SK-MEL-5 (cell line): Measurements from ENCODE around the gene LGI2. TPM values are rescaled to one million over a fixed set of nuclear protein-coding genes. Genes with fewer than 3 reads are reported as not detected.
"Not testable (repeated sequence)": the region's sequence is repeated elsewhere in the genome, so short reads cannot be mapped to it uniquely, and the experiment has no call there.

Experiments
- DNase-seq: peaks from one replicate; pipeline ENCODE4 v3.0.0-alpha.2; 2016; ENCODE audit warnings: low read depth, low spot score
- in situ Hi-C: cut with HindIII; loops from 2 replicates; pipeline ENCODE4 v1.10.0; 2016; ENCODE audit warnings: low sequenced_read_pairs, high pct_unique_total_duplicates, low pct_unique_long_range_greater_than_20kb
- polyA plus RNA-seq, 2 experiments: library from polyadenylated mRNA; depleted of rRNA; stranded (reverse); fragments of >200 nt; gene quantifications; 2 replicates each; pipeline ENCODE4 v1.2.3, GENCODE V29; 2015
- total RNA-seq: library from RNA; depleted of rRNA; stranded (reverse); fragments of >200 nt; shearing (Covaris generic); gene quantifications from 2 replicates; pipeline ENCODE4 v1.2.3, GENCODE V29; 2014; rRNA removed

The LGI2 gene, protein sequence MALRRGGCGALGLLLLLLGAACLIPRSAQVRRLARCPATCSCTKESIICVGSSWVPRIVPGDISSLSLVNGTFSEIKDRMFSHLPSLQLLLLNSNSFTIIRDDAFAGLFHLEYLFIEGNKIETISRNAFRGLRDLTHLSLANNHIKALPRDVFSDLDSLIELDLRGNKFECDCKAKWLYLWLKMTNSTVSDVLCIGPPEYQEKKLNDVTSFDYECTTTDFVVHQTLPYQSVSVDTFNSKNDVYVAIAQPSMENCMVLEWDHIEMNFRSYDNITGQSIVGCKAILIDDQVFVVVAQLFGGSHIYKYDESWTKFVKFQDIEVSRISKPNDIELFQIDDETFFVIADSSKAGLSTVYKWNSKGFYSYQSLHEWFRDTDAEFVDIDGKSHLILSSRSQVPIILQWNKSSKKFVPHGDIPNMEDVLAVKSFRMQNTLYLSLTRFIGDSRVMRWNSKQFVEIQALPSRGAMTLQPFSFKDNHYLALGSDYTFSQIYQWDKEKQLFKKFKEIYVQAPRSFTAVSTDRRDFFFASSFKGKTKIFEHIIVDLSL
- total RNA-seq: 0.03 and 0.05 TPM in 2 replicates
- 0.21 and 1.2 TPM in 2 replicates for polyA plus RNA-seq (2015; cell fraction: cytosol; rRNA removed)
- 0.90 TPM in 1 of 2 replicates, not detected in the other for polyA plus RNA-seq (2015; cell fraction: nucleus; rRNA removed)

DNA sequence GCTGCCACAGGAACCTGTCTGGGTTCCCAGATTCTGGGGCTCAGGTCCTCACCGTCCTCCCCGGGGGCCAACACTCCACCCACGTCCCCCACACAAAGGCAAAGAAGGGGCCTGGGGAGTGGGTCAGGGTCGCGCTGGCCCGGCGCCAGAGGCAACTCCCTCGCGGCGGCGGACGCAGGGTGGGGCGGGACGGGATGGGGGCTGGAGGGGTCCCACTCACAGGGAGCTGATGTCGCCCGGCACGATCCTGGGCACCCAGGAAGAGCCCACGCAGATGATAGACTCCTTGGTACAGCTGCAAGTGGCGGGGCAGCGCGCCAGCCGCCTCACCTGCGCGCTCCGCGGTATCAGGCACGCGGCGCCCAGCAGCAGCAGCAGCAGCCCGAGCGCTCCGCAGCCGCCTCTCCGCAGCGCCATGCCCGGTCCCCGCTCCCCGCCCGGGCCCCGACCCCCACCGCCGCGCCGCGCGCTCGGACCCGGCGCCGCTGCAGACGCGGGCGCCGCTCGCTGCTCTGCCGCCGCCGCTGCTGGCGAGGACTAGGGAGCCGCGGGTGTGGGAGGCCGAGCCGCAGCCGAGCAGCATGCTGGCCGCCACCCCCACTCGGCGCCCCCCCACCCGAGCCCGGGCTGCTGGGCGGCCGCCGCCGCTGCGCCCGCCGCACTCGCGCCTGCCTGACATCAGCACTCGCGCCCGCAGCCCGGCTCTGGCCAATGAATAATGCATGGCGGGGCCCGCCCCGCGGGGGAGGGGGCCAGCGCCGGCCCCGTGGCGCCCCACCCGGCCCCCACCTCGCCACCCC is at the start of gene LGI2:
LGI2 (minus strand) TSS at position 670 of the 800 bp plus-strand sequence; CDS start at position 417, 253 bp downstream.
- no peak for DNase-seq
- in situ Hi-C loops: no loop called here

DNA sequence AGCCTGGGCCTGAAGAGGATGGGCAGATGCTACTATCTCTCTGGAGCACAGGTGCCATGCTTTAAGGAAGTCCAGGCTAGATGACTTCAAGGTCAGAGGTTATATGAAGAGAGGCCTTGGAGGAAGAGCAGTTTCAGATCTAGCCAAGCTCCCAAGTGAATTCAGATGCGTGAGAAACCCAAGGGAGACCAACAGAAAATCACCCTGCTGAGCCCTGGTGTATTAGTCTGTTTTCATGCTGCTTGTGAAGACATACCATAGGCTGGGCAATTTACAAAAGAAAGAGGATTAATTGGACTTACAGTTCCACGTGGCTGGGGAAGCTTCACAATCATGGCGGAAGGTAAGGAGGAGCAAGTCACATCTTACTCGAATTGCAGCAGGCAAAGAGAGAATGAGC is 47.8 kb upstream of the LGI2 start:
- DNase-seq: no peak
- in situ Hi-C loops: no loop called here

DNA sequence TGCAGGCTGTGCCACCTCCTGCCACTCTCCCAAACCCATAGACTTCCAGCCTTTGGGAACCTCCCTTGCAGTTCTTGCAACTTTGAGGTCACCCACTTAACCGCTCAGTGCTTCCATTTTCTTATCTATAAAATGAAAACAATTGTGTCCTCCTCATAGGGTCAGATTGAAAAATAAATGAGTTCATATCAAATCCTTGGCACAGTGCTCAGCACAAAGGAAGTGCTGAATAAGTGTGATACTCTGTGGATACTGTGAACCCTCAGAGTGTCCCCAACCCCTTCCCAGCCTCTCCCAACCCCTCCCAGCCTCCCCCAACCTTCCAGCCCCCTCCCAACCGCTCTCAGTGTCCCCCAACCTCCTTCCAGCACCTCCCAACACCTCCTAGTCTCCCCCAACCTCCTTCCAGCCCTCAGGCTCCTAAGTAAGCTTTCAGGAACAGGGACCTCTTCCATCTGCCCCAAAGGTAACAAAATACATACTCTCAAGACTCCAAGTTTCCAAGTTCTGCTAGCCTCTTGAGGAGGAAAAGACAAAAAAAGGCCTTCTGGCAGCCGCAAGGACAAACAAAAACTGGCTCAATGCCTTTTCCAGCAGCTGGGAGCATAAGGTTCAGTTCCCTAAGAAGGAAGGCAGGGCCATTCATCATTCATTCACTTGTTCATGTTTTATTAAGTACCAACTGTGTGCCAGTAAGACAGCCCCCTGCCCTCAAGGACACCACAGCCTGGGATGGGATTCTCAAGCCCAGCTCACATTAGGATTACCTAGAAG is 46.1 kb upstream of the LGI2 start:
- in situ Hi-C loops: no loop called here
- DNase-seq: no peak

DNA sequence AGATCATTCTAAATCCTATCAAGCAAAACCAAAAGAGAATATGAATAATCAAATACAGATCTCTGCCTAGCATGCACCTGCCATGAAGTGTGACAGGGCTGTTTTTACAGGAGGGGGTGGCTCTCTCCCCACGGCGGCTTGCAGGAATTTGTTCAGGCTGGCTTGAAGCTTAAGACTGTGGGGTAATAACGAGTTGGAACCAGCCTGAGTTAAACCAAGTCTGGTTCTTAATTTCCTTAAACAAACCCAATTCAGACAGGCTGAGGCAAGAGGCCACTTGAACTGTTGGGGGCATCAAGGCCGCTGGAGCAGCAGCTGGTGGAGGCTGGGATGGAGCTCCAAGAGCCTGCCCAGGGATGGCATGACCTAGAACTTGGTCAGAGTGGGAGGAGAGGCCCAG is 45.1 kb upstream of the LGI2 start:
- in situ Hi-C loops: no loop called here
- no peak for DNase-seq

DNA sequence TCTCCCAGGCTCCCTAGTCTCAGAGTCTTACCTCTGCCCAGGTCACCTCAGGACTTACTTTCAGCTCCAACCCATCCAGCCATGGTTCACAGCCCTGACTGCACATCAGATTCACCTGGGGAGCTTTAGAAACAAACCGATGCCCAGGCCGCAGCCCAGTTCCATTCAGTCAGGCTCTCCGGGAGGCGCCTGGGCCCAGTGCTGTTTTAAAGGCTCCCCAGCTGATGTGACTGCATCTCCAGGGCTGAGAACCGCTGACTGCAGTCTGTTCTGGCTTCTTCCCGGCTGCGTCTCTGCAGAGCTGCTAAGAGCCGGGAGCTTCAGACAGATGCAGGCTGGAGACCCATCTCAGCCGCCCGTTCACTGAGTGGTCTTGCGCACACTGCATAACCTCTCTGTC is 44.4 kb upstream of the LGI2 start:
- in situ Hi-C loops: no loop called here
- DNase-seq: no peak

DNA sequence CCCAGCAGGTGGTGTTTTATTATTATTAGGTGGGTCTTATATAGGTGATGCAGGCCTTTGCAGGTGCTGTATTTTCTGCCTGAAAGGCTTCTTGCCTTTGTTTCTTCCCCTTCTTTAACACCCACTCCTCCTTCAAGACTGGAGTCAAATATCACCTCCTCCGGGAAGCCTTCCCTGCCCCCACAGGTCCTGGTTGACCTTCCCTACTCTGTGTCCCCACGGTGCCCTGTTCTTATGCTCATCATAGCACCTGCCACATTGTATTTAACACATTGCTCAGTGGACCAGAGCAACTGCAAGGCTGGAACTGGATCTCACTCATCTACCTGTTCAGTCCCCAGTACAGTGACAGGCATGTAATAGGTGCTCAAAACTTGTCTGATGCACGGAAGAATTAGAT is 39.8 kb upstream of the LGI2 start:
- no peak for DNase-seq
- in situ Hi-C loops: no loop called here

DNA sequence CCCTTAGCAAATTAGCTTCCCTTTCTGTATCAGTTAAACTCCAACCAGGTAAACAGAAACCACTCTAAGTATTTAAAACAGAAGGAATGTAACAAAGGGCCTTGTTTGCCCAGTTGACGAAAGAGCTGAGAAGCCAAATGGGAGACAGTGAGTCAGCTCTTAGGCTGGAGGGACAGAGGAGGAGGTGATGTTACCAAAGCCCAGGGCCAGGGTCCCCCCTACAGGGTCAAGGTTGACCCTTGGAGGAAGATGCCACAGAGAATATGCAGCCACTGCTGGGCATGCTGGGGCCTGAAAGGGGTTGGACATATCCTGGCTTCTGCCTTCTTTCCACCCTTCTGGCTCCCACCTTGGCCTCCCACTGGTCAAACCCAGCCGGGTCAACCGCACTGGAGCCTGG is 38.3 kb upstream of the LGI2 start:
- in situ Hi-C loops: no loop called here
- no peak for DNase-seq

DNA sequence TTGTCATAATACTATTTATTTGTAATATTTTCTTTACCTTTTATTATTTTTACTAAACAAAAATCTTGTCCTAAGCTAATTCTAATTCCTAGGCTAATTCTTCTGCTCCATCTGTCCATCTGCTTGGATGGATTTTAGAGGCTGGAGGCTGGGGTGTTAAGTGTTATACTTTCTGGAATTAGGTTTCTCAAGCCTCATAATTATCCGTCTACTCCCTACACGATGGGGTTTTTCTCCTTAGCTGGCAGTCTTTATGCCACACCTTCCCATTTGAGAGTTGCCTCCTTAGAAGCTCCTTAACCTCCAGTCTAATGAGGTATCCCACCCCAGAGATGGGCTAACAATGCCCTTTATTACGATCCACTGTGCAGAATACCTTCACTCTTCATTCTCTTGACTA is 37.6 kb upstream of the LGI2 start:
- no peak for DNase-seq
- in situ Hi-C loops: no loop called here

DNA sequence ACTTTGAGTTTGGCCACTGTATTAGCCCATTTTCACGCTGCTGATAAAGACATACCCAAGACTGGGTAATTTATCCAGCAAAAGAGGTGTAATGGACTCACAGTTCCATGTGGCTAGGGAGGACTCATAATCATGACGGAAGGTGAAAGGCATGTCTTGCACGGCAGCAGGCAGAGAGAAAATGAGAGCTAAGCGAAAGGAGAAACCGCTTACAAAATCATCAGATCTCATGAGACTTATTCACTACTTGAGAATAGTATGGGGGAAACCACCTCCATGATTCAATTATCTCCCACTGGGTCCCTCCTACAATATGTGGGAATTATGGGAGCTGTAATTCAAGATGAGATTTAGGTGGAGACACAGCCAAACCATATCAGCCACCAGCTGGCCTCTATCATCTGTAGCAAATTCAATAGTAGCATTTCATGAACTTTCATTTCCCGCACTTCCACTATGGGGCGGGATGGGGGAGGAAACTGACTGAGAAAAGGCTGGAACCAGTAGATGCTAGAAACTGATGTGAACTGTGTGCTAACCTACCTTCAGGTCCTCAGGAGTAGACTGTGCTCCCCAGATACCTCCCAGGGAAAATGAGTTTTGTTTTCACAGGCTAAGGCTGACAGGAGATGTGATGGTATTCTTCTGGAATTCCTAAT is 35.3 kb upstream of the LGI2 start:
- in situ Hi-C loops: no loop called here

DNA sequence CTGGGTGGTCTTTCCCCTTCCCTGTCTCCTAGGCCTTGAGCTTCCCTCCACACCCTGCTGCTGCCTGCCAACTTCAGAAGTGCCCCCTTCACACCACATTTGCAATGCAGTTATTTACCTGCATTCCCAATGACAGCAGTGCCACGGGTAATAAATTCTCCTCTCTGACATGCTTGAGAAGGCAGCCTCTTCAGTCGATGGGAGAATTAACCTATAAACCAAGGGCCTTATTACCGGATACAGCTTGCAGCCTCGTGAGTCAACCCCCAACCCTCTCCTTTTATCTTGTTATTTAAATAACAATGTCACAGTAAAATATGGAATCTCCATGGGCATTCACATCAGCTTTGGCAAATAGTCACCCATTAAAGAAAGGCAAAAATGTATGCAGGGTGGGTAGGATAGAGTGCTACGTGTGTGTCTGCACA is 34.7 kb upstream of the LGI2 start:
- DNase-seq: no peak
- in situ Hi-C loops: no loop called here

More for the DNA sequence above, 35.3 kb upstream of the LGI2 start:
- DNase-seq: no peak

DNA sequence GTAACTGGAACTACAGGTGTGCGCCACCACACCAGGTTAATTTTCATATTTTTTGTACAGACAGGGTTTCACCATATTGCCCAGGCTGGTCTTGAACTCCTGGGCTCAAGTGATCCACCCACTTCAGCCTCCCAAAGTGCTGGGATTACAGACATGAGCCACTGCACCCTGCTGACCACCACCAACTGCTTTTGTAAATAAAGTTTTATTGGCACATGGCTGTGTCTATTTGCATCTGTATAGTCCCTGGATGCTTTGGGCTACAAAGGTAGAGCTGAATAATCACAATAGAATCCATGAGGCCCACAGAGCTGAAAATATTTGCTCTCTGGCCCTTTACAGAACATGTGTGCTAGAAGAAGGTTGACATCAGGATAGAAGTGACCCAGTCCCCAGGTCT is 33.7 kb upstream of the LGI2 start:
- in situ Hi-C loops, DNase-seq: not testable (repeated sequence)

DNA sequence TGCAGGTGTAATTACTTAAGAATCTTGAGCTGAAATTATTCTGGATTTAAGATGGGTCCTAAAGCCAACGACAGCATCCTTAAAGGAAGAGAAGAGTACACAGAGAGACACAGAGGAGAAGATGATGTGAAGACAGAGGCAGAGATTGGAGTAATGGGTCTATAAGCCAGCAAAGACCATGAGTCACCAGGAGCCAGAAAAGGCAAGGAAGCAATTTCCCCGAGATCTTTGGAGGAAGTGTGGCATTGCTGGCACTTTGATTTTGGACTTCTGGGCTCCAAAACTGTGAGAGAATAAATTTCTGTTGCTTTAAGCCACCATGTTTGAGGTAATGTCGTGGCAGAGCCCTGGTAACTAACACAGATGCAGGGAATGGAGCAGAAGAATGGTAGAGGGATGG is 32.4 kb upstream of the LGI2 start:
- no peak for DNase-seq
- in situ Hi-C loops: no loop called here

DNA sequence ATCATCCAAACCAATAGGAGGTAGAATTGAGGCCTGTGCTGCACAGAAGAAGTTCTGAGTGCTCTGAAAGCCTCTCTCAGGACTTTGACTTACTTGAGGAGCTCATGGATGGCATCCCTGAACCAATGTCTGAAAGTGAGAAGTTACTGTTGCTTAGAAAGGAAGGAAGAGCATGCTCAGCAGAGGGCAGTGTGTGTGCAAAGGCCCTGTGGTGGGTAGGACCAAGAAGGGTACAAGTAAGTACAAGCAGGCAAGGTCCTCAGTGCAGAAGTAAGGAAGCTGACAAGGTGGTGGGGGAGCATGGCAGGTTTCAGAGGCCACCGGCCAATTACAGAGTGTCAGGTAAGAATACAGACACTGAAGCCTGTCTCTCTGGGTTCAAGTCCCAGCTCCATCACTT is 31.4 kb upstream of the LGI2 start:
- DNase-seq: no peak
- in situ Hi-C loops: no loop called here

DNA sequence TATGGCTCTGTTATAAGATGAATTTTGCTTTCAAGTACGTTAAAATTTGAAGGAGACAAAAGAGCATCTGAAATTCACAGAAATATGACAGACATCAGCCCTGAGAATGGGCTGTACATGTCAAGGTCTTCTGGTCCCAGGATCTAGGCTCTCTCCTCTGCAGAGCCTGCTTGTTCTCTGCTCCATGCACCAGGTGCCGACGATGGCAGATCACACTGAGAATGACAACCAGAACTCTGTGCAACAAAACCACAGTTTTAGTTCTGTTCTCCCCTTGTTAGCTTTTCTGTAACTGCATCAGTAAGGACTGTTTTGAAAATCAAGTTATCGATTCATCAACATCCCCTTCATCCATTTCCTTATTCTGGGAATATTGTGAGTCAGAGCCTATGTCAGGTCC is 30.9 kb upstream of the LGI2 start:
- in situ Hi-C loops: no loop called here
- no peak for DNase-seq

DNA sequence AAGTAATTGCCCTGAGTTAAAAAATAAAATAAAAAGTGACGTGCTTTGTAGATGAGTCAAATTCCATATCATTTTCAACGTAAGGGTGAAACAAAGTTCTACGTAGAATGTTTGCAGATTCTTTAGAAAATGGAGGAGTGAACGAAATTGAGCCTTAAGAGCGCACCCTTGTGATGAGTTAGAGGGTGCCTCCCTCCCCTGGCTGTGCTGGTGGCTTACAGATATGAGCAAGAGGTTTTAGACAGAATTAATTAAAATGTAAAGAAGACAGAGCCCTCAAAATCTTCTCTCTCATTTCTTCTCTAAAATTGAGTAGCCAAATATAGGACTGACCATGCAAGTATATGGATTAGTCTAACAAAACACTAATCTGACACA is 30.2 kb upstream of the LGI2 start:
- DNase-seq: peak; percentile 1
- in situ Hi-C loops: no loop called here

DNA sequence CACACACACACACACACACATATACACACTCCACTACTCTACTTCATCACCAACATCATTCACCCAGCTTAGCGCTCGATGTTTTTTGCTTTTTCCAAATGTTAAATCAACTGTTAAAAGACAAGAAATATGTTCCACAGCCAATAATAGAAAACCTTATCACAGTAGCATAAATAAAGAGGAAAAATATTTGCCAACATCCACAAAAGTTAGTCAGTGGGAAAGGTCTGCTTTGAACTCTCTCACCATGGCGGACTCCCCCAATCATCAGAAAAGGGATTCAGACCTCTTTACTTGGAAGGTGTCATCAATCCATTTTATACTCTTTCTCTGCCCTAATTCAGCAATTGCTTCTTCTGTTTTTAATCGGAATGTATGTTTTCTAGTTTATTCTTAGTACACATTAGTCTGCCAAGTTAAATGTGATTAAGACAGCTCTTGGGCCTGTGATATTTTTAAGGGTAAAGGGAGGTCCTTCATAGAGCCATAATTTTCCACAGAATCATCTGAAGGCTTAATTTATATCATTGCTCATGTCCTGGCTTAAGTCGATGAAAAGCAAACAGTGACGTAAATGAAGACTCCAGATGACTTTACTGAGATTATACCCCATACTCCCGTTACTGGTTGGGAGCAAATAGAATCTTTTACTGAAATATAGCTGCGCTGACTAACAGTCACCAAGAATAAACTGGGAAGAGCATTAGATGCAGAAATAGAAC is 29.7 kb upstream of the LGI2 start:
- no peak for DNase-seq
- in situ Hi-C loops: no loop called here

DNA sequence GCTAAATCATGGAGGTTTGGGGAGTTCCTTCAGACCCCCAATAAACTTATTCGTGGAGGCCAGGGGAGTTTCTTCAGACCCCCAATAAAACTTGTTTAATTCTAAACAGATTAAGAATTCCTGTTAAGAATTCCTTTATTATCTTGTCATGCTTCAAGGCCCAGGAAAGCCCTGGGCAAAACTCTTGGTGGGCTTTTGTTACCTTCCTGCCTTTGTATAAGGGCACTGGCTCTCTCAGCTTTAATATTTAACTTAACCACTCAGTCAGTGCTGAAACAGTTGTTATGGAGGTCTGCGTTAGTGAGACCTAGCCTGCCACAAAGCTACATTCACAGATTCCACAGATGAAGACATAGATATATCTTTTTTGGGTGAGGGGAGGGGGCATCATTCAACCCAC is 29.0 kb upstream of the LGI2 start:
- DNase-seq: no peak
- in situ Hi-C loops: no loop called here
